Testis (tissue), 2 donors: ENCODE data around the gene PTTG1IP2.

Experiments
- POLR2A ChIP-seq: fragments of 450-650 bp; IDR thresholded peaks from one replicate; pipeline ENCODE4 v1.6.1; 2017; ENCODE audit warnings: antibody characterized with exemption, mild to moderate bottlenecking, moderate library complexity
- TF ChIP-seq, protein P1 (sequence below), 3 experiments: fragments of 450-650 bp in 2 of 3; fragments of 200-600 bp in 1 of 3; sonication (generic) in 1 of 3; IDR thresholded peaks; one replicate each; pipeline ENCODE4 v1.5.1; 2016 to 2019; ENCODE audit warnings: antibody characterized with exemption in 3 of 3, mild to moderate bottlenecking in 2 of 3, moderate library complexity in 1 of 3

DNA sequence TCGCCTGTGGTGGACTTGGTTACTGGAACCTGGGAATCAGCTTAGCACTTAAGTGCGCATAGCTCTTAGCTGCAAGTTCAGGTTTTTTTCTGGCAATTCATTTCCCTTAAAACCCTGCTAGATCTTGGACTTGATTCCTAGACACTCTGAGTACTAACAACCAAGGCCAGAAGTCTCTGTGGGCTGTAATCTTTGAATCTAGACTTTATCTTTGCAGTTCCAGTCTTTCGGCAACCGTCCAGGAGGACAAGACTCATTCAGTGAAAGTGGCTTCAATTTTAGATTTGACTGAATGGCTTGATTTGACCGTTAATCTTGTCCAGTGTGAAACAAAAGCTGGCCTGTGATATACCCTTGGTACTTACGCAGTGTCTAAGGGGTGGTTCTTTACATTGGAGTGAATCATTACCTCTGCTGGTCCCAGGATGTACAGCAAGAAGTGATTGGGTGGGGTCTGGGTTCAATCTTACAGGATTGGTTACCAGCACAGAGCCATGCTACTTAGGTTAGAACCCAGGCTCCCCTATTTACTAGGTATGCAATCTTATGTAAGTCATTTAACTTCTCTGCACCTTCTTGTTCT, 16.4 kb downstream of the PTTG1IP2 start:
- TF ChIP-seq, protein P1, sequence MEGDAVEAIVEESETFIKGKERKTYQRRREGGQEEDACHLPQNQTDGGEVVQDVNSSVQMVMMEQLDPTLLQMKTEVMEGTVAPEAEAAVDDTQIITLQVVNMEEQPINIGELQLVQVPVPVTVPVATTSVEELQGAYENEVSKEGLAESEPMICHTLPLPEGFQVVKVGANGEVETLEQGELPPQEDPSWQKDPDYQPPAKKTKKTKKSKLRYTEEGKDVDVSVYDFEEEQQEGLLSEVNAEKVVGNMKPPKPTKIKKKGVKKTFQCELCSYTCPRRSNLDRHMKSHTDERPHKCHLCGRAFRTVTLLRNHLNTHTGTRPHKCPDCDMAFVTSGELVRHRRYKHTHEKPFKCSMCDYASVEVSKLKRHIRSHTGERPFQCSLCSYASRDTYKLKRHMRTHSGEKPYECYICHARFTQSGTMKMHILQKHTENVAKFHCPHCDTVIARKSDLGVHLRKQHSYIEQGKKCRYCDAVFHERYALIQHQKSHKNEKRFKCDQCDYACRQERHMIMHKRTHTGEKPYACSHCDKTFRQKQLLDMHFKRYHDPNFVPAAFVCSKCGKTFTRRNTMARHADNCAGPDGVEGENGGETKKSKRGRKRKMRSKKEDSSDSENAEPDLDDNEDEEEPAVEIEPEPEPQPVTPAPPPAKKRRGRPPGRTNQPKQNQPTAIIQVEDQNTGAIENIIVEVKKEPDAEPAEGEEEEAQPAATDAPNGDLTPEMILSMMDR (IDR thresholded peaks at IDR 0.05), result no peak
- TF ChIP-seq POLR2A, result no peak
